Measurements from ENCODE around the gene ATAD3B. TPM values are rescaled to one million over a fixed set of nuclear protein-coding genes. Genes with fewer than 3 reads are reported as not detected.
"Not testable (repeated sequence)": the region's sequence is repeated elsewhere in the genome, so short reads cannot be mapped to it uniquely, and the experiment has no call there.

Gene ATAD3B
- total RNA-seq, 1 donor from 2014 or later, result 42.6 TPM

GRCh38 chr1:1433804-1434130, 37.8 kb upstream of the ATAD3B start:
- DNase-seq (ENCODE audit: low spot score), result no peak

DNA sequence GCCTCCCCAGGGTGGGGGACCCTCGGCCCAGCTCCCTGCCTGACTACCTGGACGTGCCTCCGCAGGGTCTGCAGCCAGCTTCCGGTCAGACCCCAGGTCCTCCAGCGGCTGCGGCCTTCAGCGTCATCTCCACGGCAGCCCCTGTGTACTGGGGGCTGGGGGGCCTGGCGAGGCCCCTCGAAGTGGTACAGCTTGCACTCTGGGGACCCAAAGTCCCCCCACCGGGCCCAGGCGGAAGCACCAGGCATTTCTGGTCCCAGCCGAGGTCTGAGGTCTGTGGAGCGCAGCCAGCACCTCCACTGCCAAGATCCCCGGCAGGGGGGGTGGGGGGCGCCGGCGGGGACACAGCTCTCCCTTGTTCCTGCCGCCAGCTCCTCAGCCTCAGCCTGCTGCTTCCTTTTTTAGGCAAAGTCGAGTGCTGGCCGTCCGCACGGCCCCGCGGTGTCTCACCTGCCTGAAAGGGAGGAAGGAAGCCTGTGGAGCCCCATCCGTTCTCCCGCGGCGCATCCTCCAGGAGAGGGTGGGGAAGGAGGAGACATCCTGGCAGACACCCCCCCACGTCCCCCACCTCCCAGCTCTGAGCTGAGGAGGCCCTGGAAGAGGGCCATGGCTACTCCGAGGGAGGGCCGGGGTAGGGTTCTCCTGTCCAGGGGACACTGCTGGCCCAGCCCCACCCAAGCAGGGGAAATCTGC, 37.3 kb upstream of the ATAD3B start:
- peak; percentile 88 for DNase-seq (ENCODE audit: low spot score)

GRCh38 chr1:1434824-1435105, 36.8 kb upstream of the ATAD3B start:
- no peak for DNase-seq (ENCODE audit: low spot score)

DNA sequence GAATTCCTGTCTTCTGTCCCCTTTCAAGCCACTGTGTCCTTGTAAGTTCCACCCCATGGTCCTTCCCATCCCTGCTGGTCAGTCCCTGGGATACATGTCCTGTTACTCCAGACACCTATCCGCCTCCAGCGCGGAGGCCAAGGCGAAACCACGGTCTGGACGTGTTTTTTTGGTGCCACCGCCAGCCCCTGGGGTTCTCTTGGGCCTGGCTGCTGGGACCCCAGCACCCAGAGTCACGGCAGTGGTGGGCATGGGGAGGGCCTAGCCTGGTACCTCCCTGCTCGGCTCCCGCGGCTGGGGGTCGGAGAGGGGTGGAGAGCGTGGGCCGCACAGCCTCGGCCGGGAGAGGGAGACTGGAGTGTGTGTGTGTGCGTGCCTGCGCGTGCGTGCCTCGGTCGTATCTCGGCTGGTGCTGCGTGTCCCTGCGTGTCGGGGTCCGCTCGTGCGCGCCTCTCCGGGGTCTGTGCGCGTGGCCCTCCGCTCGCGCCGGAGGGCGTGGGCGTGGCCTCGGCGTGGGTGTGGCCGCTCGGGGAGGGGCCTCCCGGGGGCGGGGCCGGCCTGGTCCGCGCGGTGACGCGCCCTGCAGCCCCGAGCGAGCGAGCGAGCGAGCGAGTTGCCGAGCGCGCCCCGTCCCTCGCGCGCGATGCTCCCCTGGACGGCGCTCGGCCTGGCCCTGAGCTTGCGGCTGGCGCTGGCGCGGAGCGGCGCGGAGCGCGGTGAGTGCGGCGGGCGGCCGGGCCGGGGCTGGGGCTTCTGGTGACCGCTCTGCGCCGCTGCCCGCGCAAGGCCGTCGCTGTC, 36.3 kb upstream of the ATAD3B start, which contains the start of gene VWA1:
TSS of gene VWA1 (plus strand) at position 585 of the 798 bp plus-strand sequence. CDS start at position 644, 59 bp downstream.
- DNase-seq (ENCODE audit: low spot score), result peak; percentile 81

DNA sequence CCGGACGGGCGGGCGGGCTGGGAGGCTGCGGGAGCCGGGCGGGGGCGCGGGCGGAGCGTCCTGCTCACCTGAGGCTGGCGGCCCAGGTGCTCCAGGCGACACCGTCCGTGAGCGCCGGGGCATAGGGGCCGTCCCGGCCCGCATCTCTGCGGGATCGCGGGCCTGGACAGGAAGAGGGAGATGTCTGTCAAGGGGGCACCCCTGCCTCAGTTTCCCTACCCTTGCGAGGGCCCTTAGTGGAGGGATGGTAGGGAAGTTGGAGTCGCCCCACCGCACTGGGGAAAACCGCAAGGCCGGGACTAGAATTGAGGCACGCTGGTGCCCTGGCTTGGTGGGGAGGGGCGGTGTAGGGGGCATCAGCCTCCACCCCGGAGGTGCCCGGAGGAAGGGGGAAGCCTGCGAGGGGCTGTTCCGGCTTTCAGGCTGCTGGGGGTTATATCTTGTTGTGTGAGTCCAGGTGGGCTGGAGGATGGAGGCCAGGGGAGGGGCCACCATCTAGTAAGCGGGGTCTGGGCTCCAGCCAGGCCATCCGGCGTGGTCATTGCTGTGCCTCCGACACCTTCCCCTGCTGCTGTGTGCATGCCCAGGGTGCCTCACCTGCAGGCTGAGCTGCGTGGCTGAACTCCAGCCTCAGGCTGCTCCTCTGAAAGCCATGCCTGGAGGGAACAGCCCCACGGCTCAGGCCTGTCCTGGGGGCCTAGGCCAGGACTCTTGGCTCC, 35.5 kb upstream of the ATAD3B start:
- DNase-seq (ENCODE audit: low spot score), result no peak

DNA sequence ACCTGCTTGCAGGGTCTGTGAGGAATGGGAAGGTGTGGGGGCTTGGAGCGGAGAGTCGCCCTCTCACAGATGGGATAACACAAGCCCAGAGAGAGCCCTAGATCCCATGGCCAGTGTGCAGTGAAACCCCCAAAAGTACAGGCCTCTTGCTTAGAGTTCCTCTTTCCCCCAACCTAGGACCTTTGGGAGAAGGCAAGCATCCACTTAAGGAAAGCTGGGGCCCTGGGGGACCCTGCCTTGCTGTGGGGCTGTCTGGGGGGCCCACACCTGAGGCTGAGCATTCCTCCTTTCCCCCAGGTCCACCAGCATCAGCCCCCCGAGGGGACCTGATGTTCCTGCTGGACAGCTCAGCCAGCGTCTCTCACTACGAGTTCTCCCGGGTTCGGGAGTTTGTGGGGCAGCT, 34.9 kb upstream of the ATAD3B start:
- DNase-seq (ENCODE audit: low spot score), result no peak

DNA sequence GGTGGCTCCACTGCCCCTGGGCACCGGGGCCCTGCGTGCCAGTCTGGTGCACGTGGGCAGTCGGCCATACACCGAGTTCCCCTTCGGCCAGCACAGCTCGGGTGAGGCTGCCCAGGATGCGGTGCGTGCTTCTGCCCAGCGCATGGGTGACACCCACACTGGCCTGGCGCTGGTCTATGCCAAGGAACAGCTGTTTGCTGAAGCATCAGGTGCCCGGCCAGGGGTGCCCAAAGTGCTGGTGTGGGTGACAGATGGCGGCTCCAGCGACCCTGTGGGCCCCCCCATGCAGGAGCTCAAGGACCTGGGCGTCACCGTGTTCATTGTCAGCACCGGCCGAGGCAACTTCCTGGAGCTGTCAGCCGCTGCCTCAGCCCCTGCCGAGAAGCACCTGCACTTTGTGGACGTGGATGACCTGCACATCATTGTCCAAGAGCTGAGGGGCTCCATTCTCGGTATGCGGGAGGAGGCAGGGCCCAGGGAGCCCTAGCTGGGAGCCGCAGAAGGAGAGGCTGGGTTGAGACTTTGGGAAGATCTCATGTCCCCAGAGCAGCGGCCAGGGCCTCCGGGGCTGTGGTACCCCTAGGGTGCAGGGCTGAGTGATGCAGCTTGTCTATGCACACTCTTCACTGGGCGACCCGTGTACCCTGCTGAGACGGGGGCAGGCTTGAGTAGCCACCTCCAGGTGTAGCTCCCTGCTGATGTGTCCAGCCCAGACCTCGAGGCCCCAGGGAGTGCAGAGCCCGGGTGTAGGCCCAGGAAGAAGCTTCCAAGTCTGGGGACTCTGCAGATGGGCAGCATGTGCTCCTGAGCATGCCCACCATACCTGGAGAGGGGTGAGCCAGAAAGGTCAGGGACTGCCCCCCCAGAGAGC, 34.3 kb upstream of the ATAD3B start:
- no peak for DNase-seq (ENCODE audit: low spot score)

GRCh38 chr1:1437904-1438376, 33.6 kb upstream of the ATAD3B start:
- no peak for DNase-seq (ENCODE audit: low spot score)

DNA sequence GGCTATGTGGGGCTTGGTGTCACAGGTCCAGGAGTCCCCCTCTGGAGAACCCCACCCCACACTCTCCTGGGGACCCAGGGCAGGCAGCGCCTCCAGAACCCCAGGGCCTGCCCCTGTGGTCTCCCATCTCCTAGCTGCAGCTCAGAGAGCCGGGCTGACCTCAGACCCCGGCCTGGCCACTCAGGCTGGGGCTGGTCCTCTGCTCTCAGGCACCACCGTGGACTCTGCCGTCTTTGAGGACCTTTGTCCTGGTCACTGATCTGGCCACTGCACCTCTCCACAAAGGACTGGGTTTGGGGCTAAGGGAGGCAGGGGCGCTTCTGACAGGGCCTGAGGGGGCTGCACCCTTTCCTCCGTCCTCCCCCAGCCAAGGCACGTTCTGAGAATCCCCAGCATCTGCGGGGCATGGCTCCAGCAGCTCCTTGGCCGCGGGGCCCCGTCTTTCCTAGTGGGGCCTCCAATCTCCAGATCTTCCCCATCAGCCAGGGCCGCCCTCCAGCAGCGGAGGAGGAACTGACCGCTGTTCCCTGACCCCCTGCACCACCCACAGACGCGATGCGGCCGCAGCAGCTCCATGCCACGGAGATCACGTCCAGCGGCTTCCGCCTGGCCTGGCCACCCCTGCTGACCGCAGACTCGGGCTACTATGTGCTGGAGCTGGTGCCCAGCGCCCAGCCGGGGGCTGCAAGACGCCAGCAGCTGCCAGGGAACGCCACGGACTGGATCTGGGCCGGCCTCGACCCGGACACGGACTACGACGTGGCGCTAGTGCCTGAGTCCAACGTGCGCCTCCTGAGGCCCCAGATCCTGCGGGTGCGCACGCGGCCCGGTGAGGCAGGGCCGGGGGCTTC, 32.8 kb upstream of the ATAD3B start:
- DNase-seq (ENCODE audit: low spot score), result no peak

DNA sequence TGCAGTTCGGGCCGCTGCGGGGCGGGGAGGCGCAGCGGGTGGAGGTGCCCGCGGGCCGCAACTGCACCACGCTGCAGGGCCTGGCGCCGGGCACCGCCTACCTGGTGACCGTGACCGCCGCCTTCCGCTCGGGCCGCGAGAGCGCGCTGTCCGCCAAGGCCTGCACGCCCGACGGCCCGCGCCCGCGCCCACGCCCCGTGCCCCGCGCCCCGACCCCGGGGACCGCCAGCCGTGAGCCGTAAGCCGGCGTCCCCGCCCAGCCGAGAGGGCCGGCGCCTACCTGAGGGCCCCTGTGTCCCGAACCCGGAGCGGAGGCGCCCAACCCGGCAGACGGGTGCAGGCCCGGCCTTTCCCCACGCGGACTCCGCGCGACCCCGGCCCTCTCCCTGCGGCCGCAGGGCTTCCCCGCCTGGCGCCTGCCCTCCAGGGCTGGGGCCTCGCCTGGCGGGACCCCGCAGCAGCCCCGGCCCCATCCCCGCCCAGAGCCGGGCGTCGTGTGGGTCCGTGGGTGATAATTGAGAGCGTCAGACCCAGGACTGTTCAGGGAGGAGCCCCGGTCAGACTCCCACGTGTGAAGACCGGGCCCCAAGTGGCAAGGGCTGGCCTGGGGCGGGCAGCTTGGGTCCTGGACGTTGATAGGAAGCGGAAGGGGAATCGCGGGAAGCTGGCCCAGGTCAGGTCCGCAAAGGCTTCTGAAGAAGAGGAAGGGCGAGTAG, 31.9 kb upstream of the ATAD3B start:
- no peak for DNase-seq (ENCODE audit: low spot score)

DNA sequence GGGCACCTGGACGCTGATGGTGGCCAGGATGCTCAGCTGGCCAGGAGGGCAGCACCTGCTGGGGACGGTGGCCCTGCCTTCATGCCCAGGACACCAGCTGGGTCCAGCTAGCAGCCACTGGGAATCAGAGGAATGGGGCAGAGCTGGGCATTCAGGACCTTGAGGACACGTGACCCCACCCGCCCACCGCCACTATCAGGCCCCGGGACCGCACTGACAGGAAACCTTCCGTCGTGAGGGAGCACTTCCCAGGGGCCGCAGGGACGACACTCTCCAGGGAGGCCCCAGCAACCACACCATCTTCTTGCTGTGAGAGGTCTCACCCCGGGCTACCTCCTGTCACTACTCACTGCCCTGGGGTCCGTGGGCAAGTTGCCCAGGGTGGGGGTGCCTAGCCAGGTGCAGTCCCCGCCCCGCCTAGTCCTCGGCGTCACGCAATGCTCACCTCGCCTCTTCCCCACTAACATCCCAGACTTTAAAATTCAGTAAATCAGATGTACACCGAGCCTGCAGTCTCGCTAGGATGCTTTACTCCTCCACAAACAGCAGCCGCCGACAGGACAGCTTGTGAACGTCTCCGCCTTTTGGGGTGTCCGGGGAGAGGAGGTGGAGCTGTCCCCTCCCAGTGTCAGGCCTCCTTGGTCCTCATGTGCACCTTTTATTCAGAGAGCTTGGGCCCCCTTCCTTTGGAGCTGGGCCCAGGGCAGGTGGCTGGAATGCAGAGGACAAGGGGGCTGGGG, 31.1 kb upstream of the ATAD3B start:
- DNase-seq (ENCODE audit: low spot score), result no peak

DNA sequence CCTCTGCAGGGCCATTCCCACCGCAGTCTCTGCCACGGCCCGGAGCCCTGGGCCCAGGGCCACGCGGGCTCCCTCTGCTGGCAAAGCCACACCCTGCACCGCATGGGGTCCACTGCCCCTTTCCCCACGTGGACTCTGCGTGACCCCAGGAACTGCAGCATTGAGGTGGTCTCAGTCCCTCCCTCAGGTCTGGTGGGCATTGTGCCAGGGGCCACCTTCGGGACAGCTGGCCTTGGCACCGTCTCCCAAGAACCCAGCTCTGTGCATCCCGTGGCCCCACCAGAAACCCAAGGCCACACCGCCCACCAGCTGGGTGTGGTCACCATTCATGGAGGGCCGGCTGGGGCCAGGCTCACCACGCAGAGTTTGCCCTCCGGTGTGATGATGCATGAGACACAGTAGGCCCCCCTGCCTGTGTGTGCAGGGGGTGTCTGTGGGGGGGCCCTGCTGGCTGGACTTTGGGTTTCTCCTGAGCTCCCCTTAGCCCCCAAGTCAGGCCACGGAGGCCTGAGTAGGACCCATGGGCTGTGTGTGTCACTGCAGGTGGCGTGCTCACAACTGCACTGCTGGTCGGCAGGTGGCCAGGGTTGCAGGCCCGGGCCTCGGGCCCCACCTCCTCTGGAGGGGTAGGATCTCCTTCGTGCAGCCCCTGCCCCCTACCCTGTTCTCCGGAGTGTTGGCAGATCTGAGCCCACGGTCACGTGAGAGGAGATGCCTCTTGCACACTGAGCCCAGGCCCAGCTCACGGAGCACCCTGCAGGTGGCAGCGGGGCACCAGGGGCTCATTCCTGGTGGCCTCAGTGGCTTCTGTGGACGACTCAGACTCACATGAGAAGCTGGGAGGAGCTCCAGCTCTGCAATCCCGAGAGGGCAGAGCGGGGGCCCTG, 30.3 kb upstream of the ATAD3B start:
- no peak for DNase-seq (ENCODE audit: low spot score)

GRCh38 chr1:1442069-1442770, 29.3 kb upstream of the ATAD3B start:
- no peak for DNase-seq (ENCODE audit: low spot score)

DNA sequence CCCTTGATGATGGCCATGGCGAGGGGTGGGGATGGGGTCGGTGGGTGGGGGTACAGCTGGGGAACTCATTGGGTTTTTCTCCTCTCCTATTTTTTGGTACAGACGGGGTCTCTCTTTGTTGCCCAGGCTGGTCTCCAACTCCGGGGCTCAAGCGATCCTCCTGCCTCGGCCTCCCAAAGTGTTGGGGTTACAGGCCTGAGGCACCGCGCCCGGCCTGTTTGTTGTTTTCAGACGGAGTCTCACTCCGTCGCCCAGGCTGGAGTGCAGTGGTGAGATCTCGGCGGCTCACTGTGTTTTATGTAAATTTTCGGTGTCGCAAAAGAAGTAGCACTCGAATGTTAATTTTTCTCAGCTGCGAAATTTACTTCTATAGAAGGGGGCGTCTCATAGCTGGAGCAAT, 24.9 kb upstream of the ATAD3B start:
- not testable (repeated sequence) for DNase-seq (ENCODE audit: low spot score)

- DNase-seq (ENCODE audit: low spot score), result no peak
Measured at GRCh38 chr1:1449099-1449739, 22.3 kb upstream of the ATAD3B start, which contains the start of gene ATAD3C. Gene ATAD3C, plus strand, starts transcription at chr1:1449689. Its CDS starts 995 bp downstream, at chr1:1450684.

DNA sequence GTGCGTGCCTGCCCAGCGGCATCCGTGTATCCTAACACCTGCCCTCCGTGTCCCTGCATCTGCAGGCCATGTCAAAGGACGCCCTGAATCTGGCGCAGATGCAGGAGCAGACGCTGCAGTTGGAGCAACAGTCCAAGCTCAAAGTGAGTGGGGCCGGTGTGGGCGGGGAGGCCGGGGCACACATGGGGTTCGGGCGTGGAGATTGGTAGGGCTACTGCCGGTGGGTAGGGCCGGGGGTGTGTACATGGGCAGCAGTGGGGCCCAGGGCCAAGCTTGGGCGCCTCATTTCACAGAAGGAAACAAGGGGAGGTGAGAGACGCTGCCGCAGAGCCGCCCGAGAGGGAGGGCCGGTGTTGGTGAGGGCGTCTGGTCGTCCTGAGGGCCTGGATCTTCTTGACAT, 20.9 kb upstream of the ATAD3B start:
- not testable (repeated sequence) for DNase-seq (ENCODE audit: low spot score)

DNA sequence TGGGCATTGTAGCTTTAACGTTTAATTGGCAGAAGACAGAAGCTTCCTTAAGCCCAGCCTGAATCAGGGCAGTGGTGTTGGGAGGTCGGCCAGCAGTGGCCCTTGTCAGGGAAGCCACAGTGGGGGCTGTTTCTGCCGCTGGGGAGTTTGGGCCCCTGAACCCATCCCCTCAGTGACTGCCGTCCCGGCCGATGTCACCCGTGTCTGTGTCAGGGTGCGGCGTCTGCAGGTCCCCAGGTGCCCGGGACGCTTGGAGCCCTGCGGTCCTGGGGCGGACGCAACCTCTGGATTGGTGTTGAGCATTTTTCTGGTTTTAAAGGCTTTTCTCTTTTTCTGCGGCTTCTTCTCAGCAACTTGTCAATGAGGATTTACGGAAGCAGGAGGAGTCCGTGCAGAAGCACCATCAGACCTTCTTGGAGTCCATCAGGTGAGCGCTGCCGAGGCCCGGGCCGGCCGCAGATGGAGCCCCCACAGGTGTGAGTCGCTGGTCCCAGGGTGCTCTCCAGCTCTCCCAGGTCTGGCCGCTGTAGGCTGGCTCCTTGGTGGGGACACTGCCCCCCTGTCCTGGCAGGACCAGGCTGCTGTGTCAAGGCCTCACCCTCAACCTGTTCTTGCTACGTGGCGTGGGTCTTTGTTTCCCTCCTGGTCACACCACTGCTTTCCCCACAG, 19.7 kb upstream of the ATAD3B start:
- DNase-seq (ENCODE audit: low spot score), result no peak
